DND-41 (cell line): Measurements from ENCODE around the gene ABCC10.

Source experiments
- CTCF ChIP-seq: IDR thresholded peaks from 2 replicates; pipeline ENCODE4 v1.5.1; 2012; ENCODE audit warnings: borderline replicate concordance, low read length, moderate library complexity, mild to moderate bottlenecking; ENCODE audit not compliant: poor library complexity, severe bottlenecking; ENCODE audit errors: extremely low read depth
- EZH2 ChIP-seq: IDR thresholded peaks from 3 replicates; pipeline ENCODE4 v1.6.1; 2012; ENCODE audit warnings: borderline replicate concordance, low read depth, mild to moderate bottlenecking, moderate library complexity, low read length, inconsistent platforms; ENCODE audit not compliant: severe bottlenecking

GRCh38 chr6:43401730-43402129 is 25.6 kb upstream of the ABCC10 start:
- TF ChIP-seq CTCF: no peak
- no peak for TF ChIP-seq EZH2
